Left ventricle myocardium inferior (tissue), 1 donor: ENCODE data around the gene AFAP1L2. TPM values are rescaled to one million over a fixed set of nuclear protein-coding genes. Genes with fewer than 3 reads are reported as not detected.
"Not testable (repeated sequence)": the region's sequence is repeated elsewhere in the genome, so short reads cannot be mapped to it uniquely, and the experiment has no call there.

ENCODE experiments used
- DNase-seq: peaks from one replicate; pipeline ENCODE4 v3.0.0-alpha.2; 2020
- H3K27ac ChIP-seq: fragments of 200-600 bp; replicated peaks from 2 replicates; pipeline ENCODE4 v1.8.0; 2021
- H3K27me3 ChIP-seq: fragments of 200-600 bp; 2 replicates; pipeline ENCODE4 v1.8.0; 2021; ENCODE audit warnings: low read depth
- H3K36me3 ChIP-seq: fragments of 200-600 bp; 2 replicates; pipeline ENCODE4 v1.8.0; 2021
- H3K4me1 ChIP-seq: fragments of 200-600 bp; 2 replicates; pipeline ENCODE4 v1.8.0; 2021
- H3K4me3 ChIP-seq: fragments of 200-600 bp; 2 replicates; pipeline ENCODE4 v1.8.0; 2021; ENCODE audit warnings: mild to moderate bottlenecking, moderate library complexity
- H3K9me3 ChIP-seq: fragments of 200-600 bp; replicated peaks from 2 replicates; pipeline ENCODE4 v1.8.0; 2021
- CTCF ChIP-seq: fragments of 200-600 bp; IDR thresholded peaks from 2 replicates; pipeline ENCODE4 v1.8.0; 2021; ENCODE audit warnings: antibody characterized with exemption, mild to moderate bottlenecking, borderline replicate concordance
- intact Hi-C: fragments of 100-400 bp; cut with micrococcal nuclease; formaldehyde crosslinking; loops from one replicate; pipeline ENCODE4 v1.11.0; 2022
- total RNA-seq: library from RNA; stranded (reverse); fragmentation: NEBNext Ultra II Directional; extraction: Animal tissue kit (Norgen Biotek cat#: 25700); gene quantifications from one replicate; pipeline ENCODE4 v1.2.1, GENCODE V29; 2021
- donor health status: DM: no; HTN: yes; CAD: no; lungs with severe emphysema.

The AFAP1L2 gene
- total RNA-seq, 1 donor from 2014 or later = 7.0 TPM

- Histone ChIP-seq H3K27me3 (peaks cover 8% of the 10 kb centered on the region), H3K4me3 (no peak overlapping the region), H3K9me3 (no peaks in the 10 kb centered on the region), H3K4me1 (peaks cover 30% of the 10 kb centered on the region), H3K27ac (no peak overlapping the region), H3K36me3 (peaks cover 3% of the 10 kb centered on the region)
- no peak for TF ChIP-seq CTCF
- intact Hi-C loops = no loop called here
- no peak for DNase-seq
These were observed 67.3 kb downstream of the AFAP1L2 start for GRCh38 chr10:114336823-114337509.

- no peaks in the 10 kb centered on the region for H3K9me3 ChIP-seq
- intact Hi-C loops = no loop called here
- peaks cover 28% of the 10 kb centered on the region for H3K4me1 ChIP-seq
- H3K27me3 ChIP-seq = peaks cover 8% of the 10 kb centered on the region
- peaks cover 3% of the 10 kb centered on the region for H3K36me3 ChIP-seq
- H3K4me3 ChIP-seq = no peak overlapping the region
- no peak overlapping the region for H3K27ac ChIP-seq
- no peak for TF ChIP-seq CTCF
- no peak for DNase-seq
These were observed 68.7 kb downstream of the AFAP1L2 start for GRCh38 chr10:114335614-114336013.

- Histone ChIP-seq H3K27me3 (peaks cover 8% of the 10 kb centered on the region), H3K36me3 (peaks cover 3% of the 10 kb centered on the region), H3K9me3 (no peaks in the 10 kb centered on the region), H3K4me1 (peaks cover 34% of the 10 kb centered on the region), H3K27ac (no peak overlapping the region), H3K4me3 (no peak overlapping the region)
- intact Hi-C loops = no loop called here
- DNase-seq = no peak
- no peak for TF ChIP-seq CTCF
These were observed 70.0 kb downstream of the AFAP1L2 start for GRCh38 chr10:114334301-114334700.

GRCh38 chr10:114333441-114333840 lies 70.9 kb downstream of the AFAP1L2 start:
- H3K36me3 ChIP-seq, H3K9me3 ChIP-seq, DNase-seq, intact Hi-C loops, H3K4me3 ChIP-seq, H3K27me3 ChIP-seq: not testable (repeated sequence)
- Histone ChIP-seq H3K27ac (peak overlapping the region; percentile 69), H3K4me1 (peaks cover 43% of the 10 kb centered on the region)

GRCh38 chr10:114332301-114333192 lies 71.8 kb downstream of the AFAP1L2 start:
- no peaks in the 10 kb centered on the region for H3K36me3 ChIP-seq
- intact Hi-C loops = no loop called here
- H3K9me3 ChIP-seq = no peaks in the 10 kb centered on the region
- H3K27me3 ChIP-seq = peaks cover 3% of the 10 kb centered on the region
- H3K4me3 ChIP-seq = no peak overlapping the region
- H3K4me1 ChIP-seq = peaks cover 52% of the 10 kb centered on the region
- TF ChIP-seq CTCF = no peak
- H3K27ac ChIP-seq = peak overlapping the region; percentile 69
- DNase-seq = no peak
